Activated B cell treated with CpG ODN at 0.5 μM for 24 hours (primary cell): ENCODE measurements around the gene CLSTN1. TPM values are rescaled to one million over a fixed set of nuclear protein-coding genes. Genes with fewer than 3 reads are reported as not detected.

Source experiments
- ATAC-seq: fragments of 200-7000 bp; cut with Tn5 transposase; one replicate; pipeline ENCODE4 v1.10.0; 2021; ENCODE audit warnings: low read depth, mild to moderate bottlenecking, moderate library complexity
- CTCF ChIA-PET: fragments of 350-600 bp; sonication (Branson Sonifier 250); formaldehyde crosslinking; loops from one replicate; lab custom pipeline; 2021; ENCODE audit warnings: antibody characterized with exemption; lab: Charles Lee
- POLR2A ChIA-PET: fragments of 350-600 bp; sonication (Branson Sonifier 250); formaldehyde crosslinking; loops from one replicate; lab custom pipeline; 2021; ENCODE audit warnings: antibody characterized with exemption; lab: Charles Lee
- DNase-seq: peaks from one replicate; pipeline ENCODE4 v3.0.0; 2022
- H3K27ac Mint-ChIP-seq: one replicate; pipeline ENCODE4 v1.8.0; 2020; ENCODE audit warnings: mixed read lengths
- H3K27me3 Mint-ChIP-seq: one replicate; pipeline ENCODE4 v1.8.0; 2021; ENCODE audit warnings: mixed read lengths
- H3K36me3 Mint-ChIP-seq: one replicate; pipeline ENCODE4 v1.8.0; 2021; ENCODE audit warnings: low read depth, mixed read lengths
- H3K4me1 Mint-ChIP-seq: one replicate; pipeline ENCODE4 v1.8.0; 2021; ENCODE audit warnings: mixed read lengths
- H3K4me3 Mint-ChIP-seq: one replicate; pipeline ENCODE4 v1.8.0; 2020; ENCODE audit warnings: mild to moderate bottlenecking, mixed read lengths
- H3K9me3 Mint-ChIP-seq: one replicate; pipeline ENCODE4 v1.8.0; 2020; ENCODE audit warnings: mixed read lengths
- intact Hi-C: fragments of 100-400 bp; cut with micrococcal nuclease; formaldehyde crosslinking; loops from one replicate; pipeline ENCODE4 v1.15.1; 2024
- total RNA-seq: library from RNA; stranded (reverse); gene quantifications from 2 replicates; pipeline ENCODE4 v1.2.3, GENCODE V29; 2022
- TF ChIP-seq, protein P1 (sequence below): fragments of 200-600 bp; IDR thresholded peaks from one replicate; pipeline ENCODE4 v1.8.0; 2022; ENCODE audit warnings: antibody characterized with exemption, mild to moderate bottlenecking

CLSTN1 gene
- total RNA-seq, 1 donor from 2014 or later, result 50.7 TPM

DNA sequence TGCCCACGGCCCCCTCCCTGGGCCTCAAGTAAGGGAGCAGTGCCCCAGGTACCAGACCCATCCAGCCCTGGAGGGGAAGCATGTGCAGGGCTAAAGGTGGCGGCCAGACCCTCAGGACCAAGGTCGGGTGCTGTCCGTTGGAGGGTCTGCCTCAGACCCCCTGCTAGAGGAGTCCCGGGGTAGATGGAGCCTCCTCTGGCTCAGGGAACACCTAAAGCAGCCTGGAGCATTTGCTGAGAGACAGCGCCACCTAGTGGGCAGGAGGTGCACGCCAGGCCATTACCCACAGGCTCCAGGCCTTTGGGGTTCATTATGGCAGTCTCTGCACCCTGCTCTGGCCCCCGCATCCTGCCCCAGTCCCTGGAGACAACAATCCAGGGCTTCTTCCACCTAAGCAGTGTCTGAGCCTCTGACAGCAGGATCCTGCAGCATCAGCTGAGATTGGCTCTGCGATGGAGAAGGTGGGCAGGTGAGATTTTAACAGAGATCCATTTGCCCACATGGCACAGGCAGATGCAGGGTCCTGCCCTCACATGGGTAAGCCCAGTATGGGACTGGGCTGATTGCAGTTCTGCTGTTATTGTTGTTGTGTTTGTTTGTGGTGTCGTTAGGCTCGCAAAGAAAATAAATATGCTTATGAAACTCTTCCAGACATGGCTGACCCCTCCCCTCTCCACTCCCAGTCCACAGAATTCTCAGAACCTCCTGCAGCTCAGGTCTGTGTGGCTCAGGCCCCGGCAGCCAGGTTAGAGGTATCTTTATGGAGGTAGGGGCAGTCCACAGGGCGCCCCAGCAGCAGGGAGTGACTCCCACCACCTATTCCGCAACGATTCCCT lies 43.9 kb upstream of the CLSTN1 start:
- H3K27ac Mint-ChIP-seq, result no peak overlapping the region
- ChIA-PET POLR2A (no interaction called here), CTCF (interaction anchor here (0.7 to 9.6 kb wide), 14 partner anchors 27 to 561 kb away, joined by 3 to 156 read pairs (median 3); no protein-coding TSS in a partner anchor)
- no peaks in the 10 kb centered on the region for H3K4me1 Mint-ChIP-seq
- no peaks in the 10 kb centered on the region for H3K9me3 Mint-ChIP-seq
- H3K36me3 Mint-ChIP-seq, result no peaks in the 10 kb centered on the region
- TF ChIP-seq, protein P1, sequence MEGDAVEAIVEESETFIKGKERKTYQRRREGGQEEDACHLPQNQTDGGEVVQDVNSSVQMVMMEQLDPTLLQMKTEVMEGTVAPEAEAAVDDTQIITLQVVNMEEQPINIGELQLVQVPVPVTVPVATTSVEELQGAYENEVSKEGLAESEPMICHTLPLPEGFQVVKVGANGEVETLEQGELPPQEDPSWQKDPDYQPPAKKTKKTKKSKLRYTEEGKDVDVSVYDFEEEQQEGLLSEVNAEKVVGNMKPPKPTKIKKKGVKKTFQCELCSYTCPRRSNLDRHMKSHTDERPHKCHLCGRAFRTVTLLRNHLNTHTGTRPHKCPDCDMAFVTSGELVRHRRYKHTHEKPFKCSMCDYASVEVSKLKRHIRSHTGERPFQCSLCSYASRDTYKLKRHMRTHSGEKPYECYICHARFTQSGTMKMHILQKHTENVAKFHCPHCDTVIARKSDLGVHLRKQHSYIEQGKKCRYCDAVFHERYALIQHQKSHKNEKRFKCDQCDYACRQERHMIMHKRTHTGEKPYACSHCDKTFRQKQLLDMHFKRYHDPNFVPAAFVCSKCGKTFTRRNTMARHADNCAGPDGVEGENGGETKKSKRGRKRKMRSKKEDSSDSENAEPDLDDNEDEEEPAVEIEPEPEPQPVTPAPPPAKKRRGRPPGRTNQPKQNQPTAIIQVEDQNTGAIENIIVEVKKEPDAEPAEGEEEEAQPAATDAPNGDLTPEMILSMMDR, result peak; percentile 24
- H3K4me3 Mint-ChIP-seq, result no peak overlapping the region
- intact Hi-C loops, result loop anchor here (1.0 to 10.0 kb wide), 8 partner anchors 44 to 583 kb away; partner anchors contain the start of genes CLSTN1 and TMEM201
- ATAC-seq, result peak; percentile 97
- DNase-seq, result peak; percentile 79
- H3K27me3 Mint-ChIP-seq, result no peaks in the 10 kb centered on the region

DNA sequence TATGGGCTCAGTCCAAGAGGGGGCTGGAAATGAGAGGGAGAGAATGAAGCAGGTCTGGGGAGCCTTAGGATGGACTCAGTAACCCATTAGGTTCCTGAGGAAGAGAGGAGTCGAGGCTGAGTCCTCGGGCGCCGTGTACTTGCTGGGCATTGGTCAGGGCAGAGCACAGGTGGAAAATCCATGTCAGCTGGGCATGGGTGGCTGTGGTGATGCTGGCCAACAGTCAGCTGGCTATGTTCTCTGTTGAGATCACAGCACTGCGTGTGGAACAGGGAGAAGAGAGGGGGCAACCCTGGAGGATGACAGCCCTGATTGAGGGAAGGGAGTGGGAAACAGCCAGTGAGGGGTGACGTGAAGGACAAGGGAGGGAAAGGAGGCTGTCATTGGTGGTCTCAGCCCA lies 43.1 kb upstream of the CLSTN1 start:
- ChIA-PET POLR2A (interaction anchor here (1.5 kb wide), 1 partner anchor 82 kb away, joined by 5 read pairs; no protein-coding TSS in a partner anchor), CTCF (interaction anchor here (1.0 to 9.6 kb wide), 5 partner anchors 83 to 376 kb away, joined by 4 to 156 read pairs (median 4); no protein-coding TSS in a partner anchor)
- Mint-ChIP-seq H3K9me3 (no peaks in the 10 kb centered on the region), H3K27me3 (no peaks in the 10 kb centered on the region), H3K4me1 (no peaks in the 10 kb centered on the region), H3K4me3 (no peak overlapping the region), H3K27ac (no peak overlapping the region), H3K36me3 (no peaks in the 10 kb centered on the region)
- TF ChIP-seq, protein P1, result no peak
- ATAC-seq (no peak), DNase-seq (no peak)
- intact Hi-C loops, result loop anchor here (1.0 to 10.0 kb wide), 8 partner anchors 44 to 582 kb away; partner anchors contain the start of genes CLSTN1 and TMEM201

DNA sequence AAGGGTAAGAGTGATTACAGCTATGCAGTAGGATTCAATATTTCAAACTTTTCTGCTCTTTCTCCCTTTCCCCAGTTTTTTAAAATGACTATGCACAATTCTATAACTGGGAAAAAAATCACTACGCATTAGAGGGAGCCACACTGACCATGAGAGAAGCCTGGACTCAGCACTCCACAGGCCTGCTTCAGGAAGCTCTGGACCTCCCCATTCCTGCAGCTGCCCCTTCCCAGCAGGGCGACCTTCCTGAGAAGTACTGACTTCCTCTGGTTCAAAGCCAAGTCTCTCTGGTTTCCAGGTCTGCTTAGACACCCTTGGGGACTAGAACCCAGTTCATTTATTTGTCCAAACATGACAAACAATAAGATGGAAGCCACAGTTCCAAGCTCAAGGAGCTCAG lies 42.0 kb upstream of the CLSTN1 start:
- H3K27me3 Mint-ChIP-seq, result no peaks in the 10 kb centered on the region
- no peak overlapping the region for H3K27ac Mint-ChIP-seq
- H3K4me3 Mint-ChIP-seq, result no peak overlapping the region
- ATAC-seq (no peak), DNase-seq (no peak)
- TF ChIP-seq, protein P1, result no peak
- no peaks in the 10 kb centered on the region for H3K4me1 Mint-ChIP-seq
- H3K9me3 Mint-ChIP-seq, result no peaks in the 10 kb centered on the region
- intact Hi-C loops, result loop anchor here (10.0 kb wide), 1 partner anchor 581 kb away; no protein-coding TSS in a partner anchor
- ChIA-PET CTCF (interaction anchor here (0.7 to 9.6 kb wide), 8 partner anchors 9 to 631 kb away, joined by 3 to 156 read pairs (median 4); partner anchors contain the start of gene H6PD), POLR2A (interaction anchor here (1.5 kb wide), 1 partner anchor 81 kb away, joined by 5 read pairs; no protein-coding TSS in a partner anchor)
- no peaks in the 10 kb centered on the region for H3K36me3 Mint-ChIP-seq

DNA sequence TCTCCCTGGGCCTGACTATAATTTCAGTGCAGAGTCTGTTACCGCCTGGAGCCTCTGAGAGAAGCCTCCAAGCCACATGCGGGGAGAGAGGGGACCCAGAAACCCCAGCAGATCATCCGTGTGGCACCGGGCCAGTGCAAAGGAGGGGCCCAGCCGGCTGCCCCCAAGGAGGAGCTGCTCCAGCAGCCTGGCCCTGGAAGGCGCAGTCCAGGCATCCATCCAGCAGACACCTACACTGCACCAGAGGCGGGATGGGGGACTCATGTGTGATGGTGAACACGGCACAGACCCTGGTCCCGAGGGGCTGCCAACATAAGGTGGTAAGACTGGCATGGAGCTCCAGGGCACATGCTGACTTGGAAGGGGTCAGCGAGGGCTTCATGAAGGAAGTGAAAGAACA lies 39.6 kb upstream of the CLSTN1 start:
- DNase-seq (no peak), ATAC-seq (no peak)
- Mint-ChIP-seq H3K27me3 (no peaks in the 10 kb centered on the region), H3K27ac (no peak overlapping the region), H3K9me3 (no peaks in the 10 kb centered on the region), H3K4me3 (no peak overlapping the region), H3K4me1 (peaks cover 2% of the 10 kb centered on the region), H3K36me3 (no peaks in the 10 kb centered on the region)
- TF ChIP-seq, protein P1, result no peak
- ChIA-PET POLR2A (no interaction called here), CTCF (interaction anchor here (9.6 kb wide), 1 partner anchor 79 kb away, joined by 156 read pairs; no protein-coding TSS in a partner anchor)
- intact Hi-C loops, result loop anchor here (10.0 kb wide), 1 partner anchor 579 kb away; no protein-coding TSS in a partner anchor

DNA sequence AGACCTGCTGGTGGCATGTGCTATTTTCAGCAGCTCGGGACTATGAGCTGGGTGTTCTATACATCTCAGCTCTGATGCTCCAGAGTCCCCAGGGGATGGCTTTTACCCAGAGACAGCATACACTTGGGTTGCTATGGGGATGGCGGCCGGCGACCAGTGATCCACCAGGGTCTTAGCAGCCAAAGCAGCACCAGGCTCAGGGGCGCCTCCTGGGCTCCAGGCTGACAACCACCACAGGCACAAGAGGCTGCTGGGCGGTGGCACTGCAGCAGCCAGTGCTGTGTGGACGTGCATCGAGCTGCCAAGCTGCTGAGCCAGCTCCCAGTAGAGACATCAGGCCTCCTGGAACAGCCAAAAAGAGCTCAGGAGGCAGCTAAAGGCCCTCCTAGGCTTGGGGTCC lies 37.6 kb upstream of the CLSTN1 start:
- ATAC-seq (no peak), DNase-seq (no peak)
- intact Hi-C loops, result loop anchor here (10.0 kb wide), 1 partner anchor 577 kb away; no protein-coding TSS in a partner anchor
- Mint-ChIP-seq H3K4me1 (peaks cover 2% of the 10 kb centered on the region), H3K4me3 (no peak overlapping the region), H3K27me3 (no peaks in the 10 kb centered on the region), H3K27ac (no peak overlapping the region), H3K9me3 (no peaks in the 10 kb centered on the region), H3K36me3 (no peaks in the 10 kb centered on the region)
- POLR2A ChIA-PET, result no interaction called here
- TF ChIP-seq, protein P1, result no peak
- CTCF ChIA-PET, result interaction anchor here (1.7 to 2.0 kb wide), 3 partner anchors 77 to 246 kb away, joined by 3 to 14 read pairs (median 5); no protein-coding TSS in a partner anchor
